OCI-LY7 (cell line): ENCODE measurements around the gene ARHGEF17. TPM values are rescaled to one million over a fixed set of nuclear protein-coding genes. Genes with fewer than 3 reads are reported as not detected.

ENCODE experiments used
- BruUV-seq: library from RNA; stranded (reverse); fragments of 400-500 nt; replicated peaks from 2 replicates; lab custom pipeline; 2021; lab: Mats Ljungman, UMichigan
- CTCF ChIA-PET: fragments of 300-600 bp; sonication (Branson Sonifier 250); formaldehyde crosslinking; loops from one replicate; lab custom pipeline; 2022; ENCODE audit warnings: antibody characterized with exemption; ENCODE audit not compliant: unreplicated experiment; lab: Charles Lee
- POLR2A ChIA-PET: fragments of 300-600 bp; sonication (Branson Sonifier 250); formaldehyde crosslinking; loops from one replicate; lab custom pipeline; 2022; ENCODE audit warnings: antibody characterized with exemption; lab: Charles Lee
- DNase-seq: peaks from one replicate; pipeline ENCODE4 v3.0.0-alpha.2; 2015; ENCODE audit warnings: low spot score
- H2AFZ ChIP-seq: fragments of 200-600 bp; sonication (generic), shearing (Covaris generic); 2 replicates; pipeline ENCODE4 v1.6.1; 2014; ENCODE audit warnings: mild to moderate bottlenecking, antibody characterized with exemption, low read length, moderate library complexity
- H3K27ac ChIP-seq: fragments of 200-600 bp; sonication (generic); 2 replicates; pipeline ENCODE4 v1.5.1; 2014; ENCODE audit warnings: mixed run types, low read depth, mild to moderate bottlenecking, moderate library complexity, low read length, inconsistent platforms; ENCODE audit not compliant: poor library complexity, severe bottlenecking
- H3K36me3 ChIP-seq: fragments of 200-600 bp; sonication (generic); 2 replicates; pipeline ENCODE4 v1.6.1; 2014; ENCODE audit warnings: mild to moderate bottlenecking, antibody characterized with exemption, low read length, moderate library complexity, mixed read lengths; ENCODE audit not compliant: insufficient read depth
- H3K4me1 ChIP-seq: fragments of 200-600 bp; sonication (generic); 2 replicates; pipeline ENCODE4 v1.5.1; 2014; ENCODE audit warnings: mild to moderate bottlenecking, low read length; ENCODE audit not compliant: insufficient read depth, poor library complexity, severe bottlenecking
- H3K4me2 ChIP-seq: fragments of 200-600 bp; sonication (generic); 2 replicates; pipeline ENCODE4 v1.6.1; 2014; ENCODE audit warnings: mild to moderate bottlenecking, low read length
- H3K4me3 ChIP-seq: fragments of 200-600 bp; sonication (generic); 2 replicates; pipeline ENCODE4 v1.5.1; 2014; ENCODE audit warnings: mild to moderate bottlenecking, low read depth, low read length; ENCODE audit not compliant: poor library complexity, severe bottlenecking
- H3K79me2 ChIP-seq: fragments of 200-600 bp; sonication (generic); 2 replicates; pipeline ENCODE4 v1.6.1; 2016; ENCODE audit warnings: low read depth, mild to moderate bottlenecking, low read length, moderate library complexity, mixed read lengths; ENCODE audit not compliant: insufficient read depth
- H3K9me2 ChIP-seq: fragments of 200-600 bp; sonication (generic); 2 replicates; pipeline ENCODE4 v1.6.1; 2016; ENCODE audit warnings: mild to moderate bottlenecking, low read length, mixed read lengths; ENCODE audit not compliant: insufficient read depth
- H3K9me3 ChIP-seq: fragments of 200-600 bp; sonication (generic); 2 replicates; pipeline ENCODE4 v1.6.1; 2014; ENCODE audit warnings: mild to moderate bottlenecking, mixed run types, low read length, mixed read lengths
- H4K20me1 ChIP-seq: fragments of 200-600 bp; sonication (generic); 2 replicates; pipeline ENCODE4 v1.6.1; 2014; ENCODE audit warnings: mild to moderate bottlenecking, antibody characterized with exemption, low read length, moderate library complexity, mixed read lengths; ENCODE audit not compliant: insufficient read depth
- CTCF ChIP-seq: fragments of 200-600 bp; sonication (generic); conservative IDR thresholded peaks from 2 replicates; pipeline ENCODE4 v1.5.1; 2014; ENCODE audit warnings: mild to moderate bottlenecking, antibody characterized with exemption, low read length, moderate library complexity, mixed read lengths
- EZH2phosphoT487 ChIP-seq: fragments of 200-600 bp; sonication (generic); IDR thresholded peaks from 2 replicates; pipeline ENCODE4 v1.6.1; 2018; ENCODE audit warnings: low read depth, borderline replicate concordance, mild to moderate bottlenecking, mixed run types, antibody characterized with exemption, low read length, moderate library complexity, mixed read lengths
- intact Hi-C: fragments of 100-400 bp; cut with micrococcal nuclease; formaldehyde crosslinking; loops from one replicate; pipeline ENCODE4 v1.10.0; 2022; ENCODE audit not compliant: unreplicated experiment
- total RNA-seq, 2 experiments: library from RNA; depleted of rRNA in 1 of 2; stranded (reverse); fragments of >200 nt in 1 of 2; shearing (Covaris generic) in 1 of 2; gene quantifications; 2 replicates each; pipeline ENCODE4 v1.2.3, GENCODE V29; 2014 to 2022

ARHGEF17 gene
- total RNA-seq, 2 experiments from 2014 or later = 0.19 to 1.4 TPM

- no peak overlapping the region for H3K27ac ChIP-seq
- H3K4me3 ChIP-seq = no peak overlapping the region
- DNase-seq = peak; percentile 30
- intact Hi-C loops = no loop called here
- peak overlapping the region; percentile 86; the same call in 1 of the 2 replicates for H2AFZ ChIP-seq
- H3K36me3 ChIP-seq = no peaks in the 10 kb centered on the region
- no peaks in the 10 kb centered on the region for H3K9me2 ChIP-seq
- TF ChIP-seq CTCF (peak; percentile 34; the same call in 1 of the 2 replicates), EZH2phosphoT487 (no peak)
- no TSS peak for BruUV-seq
- ChIA-PET CTCF (interaction anchor here (0.5 to 2.0 kb wide), 5 partner anchors 8 to 87 kb away, joined by 3 to 17 read pairs (median 5); no protein-coding TSS in a partner anchor), POLR2A (no interaction called here)
- no peaks in the 10 kb centered on the region for H3K9me3 ChIP-seq
- H3K4me2 ChIP-seq = no peak overlapping the region
- peaks cover 14% of the 10 kb centered on the region for H3K4me1 ChIP-seq
- H3K79me2 ChIP-seq = no peaks in the 10 kb centered on the region
- H4K20me1 ChIP-seq = no peaks in the 10 kb centered on the region
Observed at GRCh38 chr11:73306069-73306841, 1.8 kb upstream of the ARHGEF17 start.

GRCh38 chr11:73306977-73307322 lies 1.1 kb upstream of the ARHGEF17 start:
- Histone ChIP-seq H3K4me2 (peak overlapping the region; percentile 92), H3K9me2 (no peaks in the 10 kb centered on the region), H2AFZ (peak overlapping the region; percentile 86; the same call in 1 of the 2 replicates), H3K4me1 (peaks cover 14% of the 10 kb centered on the region), H4K20me1 (no peaks in the 10 kb centered on the region), H3K27ac (peak overlapping the region; percentile 16), H3K79me2 (no peaks in the 10 kb centered on the region), H3K36me3 (no peaks in the 10 kb centered on the region), H3K4me3 (peak overlapping the region; percentile 72), H3K9me3 (no peaks in the 10 kb centered on the region)
- intact Hi-C loops = loop anchor here (1.0 kb wide), 1 partner anchor 28 kb away; no protein-coding TSS in a partner anchor
- ChIA-PET CTCF (interaction anchor here (0.5 to 2.0 kb wide), 8 partner anchors 9 to 1419 kb away, joined by 3 to 17 read pairs (median 6); no protein-coding TSS in a partner anchor), POLR2A (interaction anchor here (0.6 kb wide), 1 partner anchor 27 kb away, joined by 4 read pairs; no protein-coding TSS in a partner anchor)
- DNase-seq = no peak
- no TSS peak for BruUV-seq
- TF ChIP-seq EZH2phosphoT487 (no peak), CTCF (no peak)
